Left ventricle myocardium superior (tissue), 1 donor: ENCODE data around the gene TPM4. TPM values are rescaled to one million over a fixed set of nuclear protein-coding genes. Genes with fewer than 3 reads are reported as not detected.

Source experiments
- ATAC-seq: fragments of 200-7000 bp; cut with Tn5 transposase; one replicate; pipeline ENCODE4 v1.9.1; 2020; ENCODE audit warnings: mild to moderate bottlenecking, moderate library complexity
- DNase-seq: peaks from one replicate; pipeline ENCODE4 v3.0.0-alpha.2; 2020
- intact Hi-C: fragments of 100-400 bp; cut with micrococcal nuclease; formaldehyde crosslinking; loops from one replicate; pipeline ENCODE4 v1.11.0; 2022
- total RNA-seq: library from RNA; stranded (reverse); fragmentation: NEBNext Ultra II Directional; extraction: Animal tissue kit (Norgen Biotek cat#: 25700); gene quantifications from one replicate; pipeline ENCODE4 v1.2.1, GENCODE V29; 2021
- donor health status: DM: no; HTN: yes; CAD: no; lungs with severe emphysema.

Gene TPM4
- total RNA-seq, 1 donor from 2014 or later: 72.6 TPM

- intact Hi-C loops: loop anchor here (5.0 kb wide), 1 partner anchor 142 kb away; no protein-coding TSS in a partner anchor
Observed at GRCh38 chr19:16040642-16041041, 35.7 kb upstream of the TPM4 start.

DNA sequence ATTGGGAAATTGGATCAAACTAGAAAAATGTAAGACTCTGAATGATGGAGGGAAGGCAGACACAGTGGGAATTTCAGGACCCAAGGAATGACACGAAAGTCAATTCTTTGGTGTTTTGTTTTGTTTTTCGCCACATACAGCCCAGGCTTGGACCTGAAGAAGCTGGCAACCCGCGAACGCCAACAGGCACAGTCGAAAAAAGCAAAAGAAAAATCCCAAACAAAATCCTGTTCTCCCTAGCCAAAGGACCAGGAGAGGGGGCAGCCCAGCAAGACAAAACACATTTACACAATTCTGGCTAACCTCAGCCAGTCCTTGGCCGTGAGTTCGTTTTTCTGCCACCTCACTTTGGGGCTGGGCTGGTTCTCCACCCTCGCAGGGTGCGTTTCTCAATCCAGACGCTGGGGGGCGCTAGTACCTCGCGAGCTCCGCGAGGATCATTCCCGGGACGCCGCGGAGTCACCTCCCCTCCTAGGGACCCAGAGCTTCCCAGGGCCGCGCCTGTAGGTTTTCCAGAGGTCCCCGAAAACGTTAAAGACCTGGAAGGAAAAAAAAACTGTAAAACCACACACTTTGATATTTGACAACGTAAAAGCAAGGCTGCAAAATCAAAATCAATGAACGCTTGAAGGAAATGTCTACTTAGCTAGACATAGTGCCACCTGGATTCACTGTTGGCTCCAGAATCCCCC is 34.9 kb upstream of the TPM4 start:
- DNase-seq (peak; percentile 87), ATAC-seq (peak; percentile 97)
- intact Hi-C loops: loop anchor here (5.0 kb wide), 1 partner anchor 141 kb away; no protein-coding TSS in a partner anchor

More at GRCh38 chr19:16040642-16041041, 35.7 kb upstream of the TPM4 start:
- no peak for DNase-seq
- ATAC-seq: no peak

DNA sequence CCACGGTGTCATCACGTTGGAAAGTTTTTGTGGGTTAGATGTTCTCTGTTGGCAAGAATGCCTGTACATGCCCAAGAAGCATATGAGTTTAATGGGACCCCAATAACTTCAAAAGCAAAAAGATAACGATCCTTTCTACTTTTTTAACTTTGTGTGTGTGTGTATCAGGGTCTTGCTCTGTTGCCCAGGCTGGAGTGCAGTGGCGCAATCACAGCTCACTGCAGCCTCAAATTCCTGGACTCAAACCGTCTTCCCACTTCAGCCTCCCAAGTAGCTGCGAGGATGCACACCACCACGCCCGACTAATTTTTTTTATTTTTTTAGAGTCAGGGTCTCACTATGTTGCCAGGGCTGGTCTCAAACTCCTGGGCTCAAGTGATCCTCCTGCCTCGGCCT is 34.3 kb upstream of the TPM4 start:
- intact Hi-C loops: loop anchor here (5.0 kb wide), 1 partner anchor 140 kb away; no protein-coding TSS in a partner anchor
- ATAC-seq (no peak), DNase-seq (no peak)

- ATAC-seq (no peak), DNase-seq (no peak)
- intact Hi-C loops: loop anchor here (5.0 kb wide), 1 partner anchor 140 kb away; no protein-coding TSS in a partner anchor
Observed at GRCh38 chr19:16042533-16043085, 33.7 kb upstream of the TPM4 start.

- intact Hi-C loops: loop anchor here (5.0 kb wide), 1 partner anchor 139 kb away; no protein-coding TSS in a partner anchor
- no peak for ATAC-seq
Observed at GRCh38 chr19:16043156-16043757, 33.0 kb upstream of the TPM4 start.

GRCh38 chr19:16044746-16045145 is 31.5 kb upstream of the TPM4 start:
- DNase-seq (no peak), ATAC-seq (no peak)
- intact Hi-C loops: loop anchor here (5.0 kb wide), 1 partner anchor 138 kb away; no protein-coding TSS in a partner anchor

More at GRCh38 chr19:16043156-16043757, 33.0 kb upstream of the TPM4 start:
- DNase-seq: no peak

GRCh38 chr19:16045171-16045570 is 31.1 kb upstream of the TPM4 start:
- ATAC-seq: no peak
- no peak for DNase-seq
- intact Hi-C loops: no loop called here

DNA sequence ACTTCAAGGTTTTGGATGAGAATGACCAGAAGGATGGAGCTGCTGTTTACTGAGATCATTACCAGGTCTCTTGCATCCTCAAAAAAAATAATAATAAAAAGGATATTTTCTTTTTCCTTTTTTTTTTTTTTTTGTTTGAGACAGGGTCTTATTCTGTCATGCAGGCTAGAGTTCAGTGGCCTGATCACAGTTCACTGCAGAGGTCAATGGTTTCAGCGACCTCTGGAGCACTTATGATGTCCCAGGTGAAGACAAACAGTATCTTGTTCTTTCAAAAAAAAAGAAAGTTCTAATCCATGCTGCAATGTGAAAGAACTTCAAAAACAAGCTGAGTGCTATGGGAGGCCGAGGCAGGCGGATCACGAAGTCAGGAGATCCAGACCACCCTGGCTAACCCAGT is 30.4 kb upstream of the TPM4 start:
- intact Hi-C loops: no loop called here
- no peak for ATAC-seq
- DNase-seq: no peak

GRCh38 chr19:16048583-16048982 is 27.7 kb upstream of the TPM4 start:
- intact Hi-C loops: no loop called here
- ATAC-seq (no peak), DNase-seq (no peak)

GRCh38 chr19:16051254-16052025 is 24.9 kb upstream of the TPM4 start:
- ATAC-seq (peak; percentile 50), DNase-seq (no peak)
- intact Hi-C loops: no loop called here

DNA sequence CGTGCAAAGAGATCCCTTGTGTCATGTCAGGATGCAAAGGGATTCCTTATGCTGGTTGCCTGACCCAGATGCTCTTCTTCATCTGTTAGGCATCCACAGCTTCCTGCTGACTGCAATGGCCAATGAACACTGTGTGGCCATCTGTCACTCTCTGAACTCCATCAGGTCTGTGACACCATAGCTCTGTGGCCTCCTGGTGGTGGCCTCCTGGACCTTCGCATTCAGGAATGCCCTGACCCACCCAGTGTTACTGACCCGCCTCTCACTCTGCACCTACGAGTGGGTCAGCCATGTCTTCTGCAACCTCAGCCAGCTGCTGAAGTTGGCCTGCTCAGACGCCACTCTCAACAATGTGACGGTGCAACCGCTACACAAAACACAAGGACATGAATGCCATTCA is 23.9 kb upstream of the TPM4 start:
- no peak for ATAC-seq
- no peak for DNase-seq
- intact Hi-C loops: no loop called here

DNA sequence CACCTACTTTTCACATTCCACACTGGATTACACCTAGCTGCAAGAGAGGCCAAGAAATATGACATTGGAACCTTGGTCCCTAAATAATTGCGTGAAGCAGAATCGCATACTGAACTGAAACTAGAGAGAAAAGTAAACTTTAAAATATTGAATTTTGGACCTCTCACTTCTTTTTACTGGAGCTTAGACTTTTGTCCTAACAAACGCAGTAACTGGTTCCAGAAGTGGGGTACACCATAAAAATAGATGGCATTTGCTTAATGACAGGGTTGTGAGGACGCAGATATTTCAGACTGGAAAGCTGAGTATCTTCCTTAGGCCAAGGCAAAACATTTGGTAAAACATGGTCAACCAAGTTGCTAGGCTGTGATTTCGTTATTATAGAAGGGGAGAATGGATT is 19.2 kb upstream of the TPM4 start:
- DNase-seq (no peak), ATAC-seq (no peak)
- intact Hi-C loops: no loop called here

DNA sequence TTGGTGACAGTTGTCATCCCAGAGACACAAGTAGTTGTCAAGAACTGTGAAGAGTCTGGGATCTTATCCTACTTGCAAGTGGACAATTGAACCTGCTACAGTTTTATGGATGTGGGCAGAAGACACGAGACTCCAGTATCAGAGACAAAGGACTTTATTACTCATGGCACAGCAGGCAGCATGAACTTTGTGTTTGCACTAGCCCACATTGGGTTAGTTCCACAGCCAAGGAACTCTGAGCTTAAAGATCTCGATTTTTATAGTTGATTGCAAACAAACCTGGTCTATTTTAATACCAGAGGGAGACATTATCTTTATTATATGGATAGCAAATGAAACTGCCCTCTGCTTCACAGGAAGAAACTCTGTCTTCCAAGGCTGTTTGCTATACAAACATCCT is 16.0 kb upstream of the TPM4 start:
- no peak for DNase-seq
- no peak for ATAC-seq
- intact Hi-C loops: no loop called here

- DNase-seq (no peak), ATAC-seq (no peak)
- intact Hi-C loops: no loop called here
Observed at GRCh38 chr19:16061943-16062342, 14.4 kb upstream of the TPM4 start.

DNA sequence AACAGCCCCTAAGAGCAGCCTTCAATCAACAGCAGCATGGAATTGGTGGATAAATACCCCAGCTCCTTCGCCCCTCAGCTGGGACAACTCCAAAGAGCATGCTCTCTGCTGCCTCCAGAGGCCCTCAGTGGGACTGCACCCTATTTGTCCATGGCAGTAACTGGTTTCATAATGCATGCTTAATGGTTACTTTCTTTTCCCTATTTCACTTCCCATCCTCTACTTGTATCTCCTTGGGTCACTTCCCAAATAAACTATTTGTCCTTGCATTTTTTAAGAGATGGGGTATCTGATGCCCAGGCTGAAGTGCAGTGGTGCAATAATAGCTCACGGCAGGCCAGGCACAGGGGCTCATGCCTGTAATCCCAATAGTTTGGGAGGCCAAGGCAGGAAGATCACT is 13.5 kb upstream of the TPM4 start:
- ATAC-seq (no peak), DNase-seq (peak; percentile 66)
- intact Hi-C loops: no loop called here

DNA sequence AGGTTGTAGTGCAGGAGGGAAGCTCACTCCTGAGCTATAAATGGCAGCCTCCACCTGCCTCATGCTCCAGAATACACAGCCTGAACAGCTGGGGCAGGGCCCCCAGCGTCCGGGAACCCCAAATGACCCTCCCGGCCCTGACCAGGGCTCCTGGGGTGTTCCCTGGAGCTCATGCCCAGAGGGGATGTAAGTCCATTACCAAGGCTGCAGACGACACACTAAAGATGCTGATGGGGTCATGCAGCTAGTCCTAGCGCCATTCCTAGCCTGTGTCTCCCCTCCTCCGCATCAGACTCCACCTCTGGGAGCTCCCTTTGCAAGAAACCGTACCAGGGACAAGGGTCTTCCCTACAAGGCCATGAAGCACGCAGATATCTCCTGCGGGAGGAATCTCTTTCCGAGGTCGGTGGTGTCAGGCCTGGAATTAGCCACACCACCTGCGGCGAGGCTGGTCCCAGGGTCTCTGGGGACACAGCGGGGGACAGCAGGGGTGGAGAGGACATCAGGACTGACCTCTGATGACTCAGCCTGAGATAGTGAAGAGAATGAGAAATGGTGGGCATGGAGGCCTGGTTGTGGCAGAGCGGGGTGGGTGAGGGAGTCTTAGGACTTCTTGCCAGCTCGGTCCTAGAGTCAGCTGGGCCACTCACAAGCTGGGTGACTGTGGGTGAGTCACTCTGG is 11.9 kb upstream of the TPM4 start:
- intact Hi-C loops: no loop called here
- ATAC-seq: no peak
- no peak for DNase-seq

DNA sequence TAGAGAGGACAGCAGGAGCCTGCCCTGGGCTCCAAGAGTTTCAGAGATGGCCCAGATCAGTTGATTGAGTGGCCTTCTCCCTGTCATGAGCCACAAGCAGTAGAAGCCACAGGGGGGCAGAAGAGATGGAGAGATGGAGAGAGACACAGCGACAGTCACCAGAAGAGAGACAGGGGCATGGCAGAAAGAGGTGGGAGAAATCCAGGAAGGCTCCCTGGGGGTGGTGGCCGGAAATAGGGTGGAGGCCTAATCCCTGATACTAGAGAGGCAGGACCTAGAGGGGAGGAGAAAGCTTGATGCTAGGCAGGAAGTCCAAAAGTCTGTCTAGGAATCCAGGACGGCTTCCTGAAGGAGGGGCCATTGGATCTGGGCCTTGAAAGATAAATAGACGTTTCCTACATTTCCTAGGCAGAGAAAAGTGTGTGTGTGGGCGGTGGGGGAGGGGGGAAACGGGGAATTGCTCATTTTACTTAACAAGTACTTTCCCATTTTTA is 9.6 kb upstream of the TPM4 start:
- peak; percentile 34 for ATAC-seq
- DNase-seq: no peak
- intact Hi-C loops: no loop called here

DNA sequence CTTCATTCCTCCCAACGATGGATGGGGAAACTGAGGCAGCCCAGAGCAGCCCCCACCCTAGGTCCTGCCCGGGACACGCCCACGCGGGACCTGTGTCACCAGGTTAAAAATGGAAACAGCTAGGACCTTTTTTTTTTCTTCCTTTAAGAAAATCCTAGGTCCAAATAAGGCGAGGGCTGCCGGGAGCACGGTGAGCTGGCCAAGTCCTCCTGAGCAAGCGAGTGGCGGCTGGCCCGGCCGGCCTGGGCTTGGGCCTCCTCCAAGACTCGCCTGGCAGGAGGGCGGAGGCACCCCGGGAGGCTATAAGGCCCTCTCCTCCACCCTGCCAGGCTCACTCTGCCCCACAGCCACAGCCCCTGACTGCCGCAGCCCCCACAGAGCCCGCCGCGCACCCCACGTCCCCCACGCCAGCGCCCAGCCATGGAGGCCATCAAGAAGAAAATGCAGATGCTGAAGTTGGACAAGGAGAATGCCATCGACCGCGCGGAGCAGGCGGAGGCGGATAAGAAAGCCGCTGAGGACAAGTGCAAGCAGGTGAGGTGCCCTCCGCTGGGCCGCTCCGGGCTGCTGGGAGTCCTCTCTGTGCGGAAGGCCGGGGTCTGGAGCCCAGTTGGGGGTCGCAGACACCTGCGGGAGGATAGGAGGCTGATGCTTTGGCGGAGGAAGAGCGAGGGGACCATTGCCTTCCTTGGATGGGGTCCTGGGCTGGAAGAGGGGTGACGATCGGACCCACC is 8.9 kb upstream of the TPM4 start:
- ATAC-seq (peak; percentile 51), DNase-seq (peak; percentile 60)
- intact Hi-C loops: no loop called here
